GM21576 (cell line): ENCODE results near the gene NUBPL.
"Not testable (repeated sequence)": the region's sequence is repeated elsewhere in the genome, so short reads cannot be mapped to it uniquely, and the experiment has no call there.

Source experiments
- ATAC-seq: cut with Tn5 transposase; IDR thresholded peaks from one replicate; pipeline ENCODE4 v1.9.1; 2021; ENCODE audit warnings: mild to moderate bottlenecking, moderate library complexity; ENCODE audit not compliant: unreplicated experiment

Gene NUBPL

DNA sequence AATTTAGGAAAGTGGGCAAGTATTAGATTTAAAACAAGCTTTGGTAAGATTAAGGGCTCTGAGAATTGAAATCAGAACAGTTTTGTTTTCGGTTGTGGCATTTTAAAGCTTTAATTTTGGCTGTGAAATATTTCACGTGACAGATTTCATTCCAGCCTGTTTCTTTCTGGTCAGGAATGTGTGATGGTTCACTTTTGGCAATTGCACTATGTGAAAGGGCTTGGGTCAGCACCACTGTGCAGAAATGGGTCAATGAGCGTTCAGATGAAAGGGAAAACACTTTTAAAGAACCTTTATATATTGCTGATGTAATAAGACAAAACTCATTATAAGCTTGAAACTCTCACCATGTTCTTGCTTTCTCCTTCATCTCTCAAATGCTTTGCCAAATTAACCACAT is 17.1 kb downstream of the NUBPL start:
- no peak for ATAC-seq

DNA sequence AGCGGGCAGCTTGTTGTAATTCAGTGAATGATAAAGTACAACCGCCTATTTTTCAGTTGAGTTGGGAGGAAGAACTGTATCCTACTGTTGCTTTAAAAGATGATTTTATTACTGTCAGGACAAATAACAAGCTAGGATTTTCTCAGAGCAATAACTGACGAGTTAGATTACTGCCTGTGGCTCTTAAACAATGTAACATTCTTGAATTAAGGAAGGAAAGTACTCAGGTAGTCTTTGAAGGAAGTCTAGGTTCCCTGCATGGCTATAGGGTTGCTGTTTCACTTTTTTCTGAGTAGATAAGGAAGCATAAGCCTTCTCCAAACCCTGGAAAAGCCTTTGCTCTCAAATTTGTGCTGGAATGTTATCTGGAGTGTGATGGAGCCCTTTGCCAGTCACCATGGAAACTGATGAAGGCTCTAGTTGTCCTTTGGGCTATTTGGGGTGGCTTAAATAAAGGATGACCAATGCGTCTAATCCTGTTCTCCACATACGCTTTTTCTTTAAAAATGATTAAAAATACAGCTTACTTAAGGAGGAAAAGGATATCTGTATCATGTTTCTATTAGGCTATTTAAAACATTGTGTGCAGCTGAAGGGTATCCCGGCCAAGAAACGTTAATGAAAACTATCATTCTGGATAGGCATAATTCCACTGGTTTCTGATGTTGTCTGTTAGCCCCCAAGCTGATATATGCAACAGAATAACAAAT is 17.7 kb downstream of the NUBPL start:
- no peak for ATAC-seq

DNA sequence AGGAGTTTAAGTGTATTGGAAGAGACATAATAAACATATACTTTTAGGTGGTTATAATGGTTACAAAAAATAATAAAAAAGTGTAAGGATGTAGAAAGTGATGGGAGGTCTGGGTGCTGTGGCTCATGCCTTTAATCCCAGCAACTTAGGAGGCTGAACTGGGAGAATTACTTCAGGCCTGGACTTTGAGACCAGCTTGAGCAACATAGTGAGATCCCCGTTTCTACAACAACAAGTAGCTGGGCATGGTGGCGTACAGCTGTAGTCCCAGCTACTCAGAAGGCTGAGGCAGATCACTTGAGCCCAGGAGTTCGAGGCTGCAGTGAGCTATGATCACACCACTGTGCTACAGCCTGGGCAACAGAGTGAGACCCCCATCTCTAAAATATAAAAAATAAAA is 19.0 kb downstream of the NUBPL start:
- no peak for ATAC-seq

DNA sequence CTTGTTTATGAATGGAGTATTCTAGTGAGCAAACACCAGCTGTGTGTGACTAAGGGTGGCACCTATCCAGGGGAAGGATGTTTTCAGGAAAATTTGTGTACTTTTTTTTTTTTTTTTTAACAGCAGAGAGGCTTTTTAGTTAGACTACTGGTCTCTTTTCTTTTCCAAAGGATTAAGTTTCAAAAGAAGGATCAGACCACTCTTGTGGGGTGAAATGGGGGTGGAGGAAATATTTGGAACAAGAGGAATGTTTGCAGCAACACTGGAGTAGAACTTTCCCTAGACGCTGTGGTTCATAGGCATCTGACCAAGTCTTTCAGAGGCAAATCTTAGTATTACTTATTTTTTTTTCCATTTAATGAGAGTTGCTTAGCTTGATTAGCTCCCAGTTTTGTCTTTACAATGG is 21.1 kb downstream of the NUBPL start:
- no peak for ATAC-seq

DNA sequence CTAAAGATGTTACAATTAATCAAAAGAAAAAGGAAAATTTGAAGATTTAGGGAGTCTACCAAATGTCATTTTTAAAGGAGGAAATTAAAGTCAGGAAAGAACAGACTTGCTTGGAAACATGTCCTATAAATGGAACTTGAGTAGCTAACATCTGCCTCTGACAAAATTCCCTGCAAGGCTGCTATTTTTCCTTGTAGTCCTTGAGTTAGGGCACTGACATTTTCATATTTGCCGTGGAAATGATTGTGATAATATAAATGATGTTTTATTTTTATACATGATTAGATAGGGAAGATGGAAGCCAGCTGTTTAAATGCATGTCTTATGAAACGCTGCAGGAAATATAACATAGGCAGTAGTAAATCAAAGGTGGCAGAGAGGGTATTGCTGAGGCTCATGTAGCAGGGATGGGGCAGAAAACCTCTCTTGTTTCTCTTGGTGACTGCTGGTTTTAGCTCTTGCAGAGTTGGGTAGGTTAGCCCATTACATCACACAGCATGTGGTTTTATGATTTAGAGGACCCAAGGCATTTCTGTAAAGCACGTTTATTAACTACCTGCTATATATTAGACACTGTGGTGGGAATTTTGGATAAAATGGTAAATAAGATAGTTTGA is 21.7 kb downstream of the NUBPL start:
- no peak for ATAC-seq

DNA sequence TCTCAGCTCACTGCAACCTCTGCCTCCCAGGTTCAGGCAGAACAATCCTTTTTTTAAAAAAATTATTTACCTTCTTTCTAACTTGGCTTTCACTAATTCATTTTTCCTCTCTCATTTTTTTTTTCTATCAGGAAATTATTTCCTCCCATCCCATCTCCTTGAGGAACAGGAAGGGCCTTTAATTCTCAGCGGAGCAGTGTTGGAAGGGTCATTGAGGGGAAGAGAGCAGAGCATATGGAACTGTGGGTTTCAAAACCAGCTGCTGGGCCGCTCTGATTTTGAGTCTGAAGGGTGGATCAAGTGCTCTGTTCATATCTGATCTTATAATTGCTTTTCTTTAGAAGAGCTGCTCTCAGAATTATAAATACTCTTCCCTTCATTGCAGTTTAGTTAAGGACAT is 29.0 kb downstream of the NUBPL start:
- no peak for ATAC-seq

DNA sequence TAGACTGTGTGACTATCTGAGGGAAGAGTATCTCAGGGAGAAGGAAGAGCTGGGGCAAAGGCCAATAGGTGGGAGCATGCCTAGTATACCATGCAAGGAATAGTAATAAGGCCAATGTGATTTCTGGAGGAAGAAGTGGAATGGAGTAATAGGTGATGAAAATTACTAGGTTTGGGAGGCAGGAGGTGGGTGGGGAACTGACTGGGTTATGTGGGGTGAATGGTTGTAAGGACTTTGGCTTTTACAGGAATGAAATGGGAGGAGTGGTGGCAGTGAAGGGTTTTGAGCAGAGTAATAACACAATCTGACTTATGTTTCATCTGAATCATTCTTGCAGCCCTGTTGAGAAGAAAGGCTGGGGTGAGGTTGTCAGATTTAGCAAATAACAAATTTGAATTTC is 30.9 kb downstream of the NUBPL start:
- ATAC-seq: no peak

DNA sequence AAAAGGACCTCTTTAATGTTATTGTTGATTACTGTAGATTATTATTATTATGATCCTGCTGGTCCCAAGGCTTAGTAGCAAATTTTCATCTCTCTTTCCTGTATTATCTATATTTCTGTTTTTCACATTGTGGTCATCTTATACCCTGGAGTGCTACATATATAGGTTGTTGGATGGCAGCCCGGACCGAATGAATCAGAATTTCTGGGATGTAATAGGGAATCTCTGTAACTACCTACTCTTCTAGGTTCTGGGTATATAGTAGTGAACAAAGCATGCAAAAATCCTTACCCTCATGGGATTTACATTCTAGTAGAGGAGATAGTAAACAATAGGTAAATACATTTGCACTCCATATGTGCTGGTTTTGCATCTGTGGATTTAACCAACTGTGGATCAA is 31.4 kb downstream of the NUBPL start:
- ATAC-seq: no peak

DNA sequence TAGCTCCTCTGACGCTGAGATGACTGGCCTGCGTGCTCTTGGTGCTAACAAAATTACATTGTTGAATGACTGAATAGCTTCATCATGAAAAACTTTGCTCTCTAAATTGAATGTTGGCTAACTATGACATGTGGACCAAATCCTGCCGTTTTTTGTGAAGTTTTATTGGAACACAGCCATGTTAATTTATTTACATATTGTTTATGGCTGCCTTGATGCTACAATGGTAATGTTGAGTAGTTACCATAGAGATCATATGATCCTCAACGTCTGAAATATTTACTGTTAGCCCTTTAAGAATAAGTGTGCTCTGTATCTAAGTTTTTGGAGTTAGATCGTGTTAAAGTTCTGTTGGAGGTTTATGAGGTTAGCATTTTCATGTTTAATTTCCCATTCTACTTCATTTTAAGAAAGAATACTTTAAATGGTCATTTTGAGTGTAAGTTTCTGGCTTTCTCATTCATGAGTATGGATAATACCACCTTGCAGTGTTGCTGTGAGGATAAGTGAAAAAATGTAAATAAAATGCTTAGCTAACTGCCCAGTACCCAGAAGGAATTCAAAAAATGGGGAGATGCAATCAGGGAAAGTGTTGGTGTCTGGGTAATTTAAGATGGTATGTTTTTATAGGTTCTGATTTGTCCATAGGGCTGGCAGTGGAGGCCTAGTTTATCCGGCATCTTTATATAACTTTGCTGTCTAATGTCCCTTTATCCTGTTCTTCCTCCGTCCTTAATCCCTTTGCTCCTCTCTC is 35.3 kb downstream of the NUBPL start:
- no peak for ATAC-seq

DNA sequence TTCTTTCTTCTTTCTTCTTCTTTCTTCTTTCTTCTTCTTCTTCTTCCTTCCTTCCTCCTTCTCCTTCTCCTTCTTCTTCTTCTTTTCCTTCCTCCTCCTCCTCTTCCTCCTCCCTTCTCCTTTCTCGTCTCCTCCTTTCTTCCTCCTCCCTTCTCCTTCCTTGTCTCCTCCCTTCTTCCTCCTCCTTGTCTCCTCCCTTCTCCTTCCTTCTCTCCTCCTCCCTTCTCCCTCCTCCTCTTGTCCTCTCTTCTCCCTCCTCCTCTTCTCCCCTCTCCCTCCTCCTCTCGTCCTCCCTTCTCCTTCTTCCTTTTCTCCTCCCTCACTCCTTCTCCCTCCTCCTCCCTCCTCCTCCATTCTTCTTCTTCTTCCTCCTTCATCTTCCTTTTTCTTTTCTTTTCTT is 44.5 kb downstream of the NUBPL start:
- ATAC-seq: no peak

DNA sequence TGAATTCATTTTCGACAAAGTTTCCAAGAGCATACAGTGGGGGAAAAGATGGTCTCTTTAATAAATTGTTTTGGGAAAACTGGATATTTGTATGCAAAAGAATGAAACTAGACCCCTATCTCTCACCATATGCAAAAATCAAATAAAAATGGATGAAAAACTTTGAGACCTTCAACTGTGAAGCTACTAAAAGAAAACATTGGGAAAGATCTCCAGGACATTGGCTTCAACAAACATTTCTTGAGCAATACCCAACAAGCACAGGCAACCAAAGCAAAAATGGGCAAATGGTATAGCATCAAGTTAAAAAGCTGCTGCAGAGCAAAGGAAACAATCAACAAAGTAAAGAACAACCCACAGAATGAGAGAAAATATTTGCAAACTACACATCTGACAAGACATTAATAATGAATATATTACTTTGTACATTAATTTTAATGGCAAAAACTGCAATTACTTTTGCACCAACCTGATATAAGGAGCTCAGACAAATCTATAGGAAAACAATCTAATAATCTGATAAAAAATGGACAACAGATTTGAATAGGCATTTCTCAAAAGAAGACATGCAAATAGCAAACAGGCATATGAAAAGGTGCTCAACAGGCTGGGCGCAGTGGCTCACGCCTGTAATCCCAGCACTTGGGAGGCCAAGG is 50.7 kb downstream of the NUBPL start:
- ATAC-seq: no peak

DNA sequence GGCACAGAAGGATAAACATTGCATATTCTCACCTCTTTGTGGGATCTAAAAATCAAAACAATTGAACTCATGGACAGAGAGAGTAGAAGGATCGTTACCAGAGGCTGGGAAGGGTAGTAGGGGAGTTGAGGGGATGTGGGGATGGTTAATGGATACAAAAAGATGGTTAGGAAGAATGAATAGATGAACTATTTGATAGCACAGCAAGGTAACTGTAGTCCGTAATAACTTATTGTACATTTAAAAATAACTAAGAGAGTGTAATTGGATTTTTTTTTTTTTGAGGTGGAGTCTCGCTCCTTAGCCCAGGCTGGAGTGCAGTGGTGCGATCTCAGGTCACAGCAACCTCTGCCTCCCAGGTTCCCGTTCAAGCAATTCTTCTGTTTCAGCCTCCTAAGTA is 52.0 kb downstream of the NUBPL start:
- no peak for ATAC-seq

DNA sequence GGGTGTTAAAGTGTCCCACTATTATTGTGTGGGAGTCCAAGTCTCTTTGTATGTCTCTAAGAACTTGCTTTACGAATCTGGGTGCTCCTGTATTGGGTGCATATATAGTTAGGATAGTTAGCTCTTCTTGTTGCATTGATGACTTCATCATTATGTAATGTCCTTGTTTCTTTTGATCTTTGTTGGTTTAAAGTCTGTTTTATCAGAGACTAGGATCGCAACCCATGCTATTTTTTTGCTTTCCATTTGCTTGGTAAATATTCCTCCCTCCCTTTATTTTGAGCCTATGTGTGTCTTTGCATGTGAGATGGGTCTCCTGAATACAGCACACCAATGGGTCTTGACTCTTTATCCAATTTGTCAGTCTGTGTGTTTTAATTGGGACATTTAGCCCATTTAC is 57.7 kb downstream of the NUBPL start:
- not testable (repeated sequence) for ATAC-seq

DNA sequence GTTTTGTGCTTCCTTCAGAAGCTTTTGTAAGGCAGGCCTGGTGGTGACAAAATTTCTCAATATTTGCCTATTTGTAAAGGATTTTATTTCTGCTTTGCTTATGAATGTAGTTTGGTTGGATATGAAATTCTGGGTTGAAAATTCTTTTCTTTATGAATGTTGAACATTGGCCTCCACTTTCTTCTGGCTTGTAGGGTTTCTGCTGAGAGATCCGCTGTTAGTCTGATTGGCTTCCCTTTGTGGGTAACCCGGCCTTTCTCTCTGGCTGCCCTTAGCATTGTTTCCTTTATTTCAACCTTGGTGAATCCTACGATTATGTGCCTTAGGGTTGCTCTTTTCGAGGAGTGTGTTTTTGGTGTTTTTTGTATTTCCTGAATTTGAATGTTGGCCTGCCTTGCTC is 58.2 kb downstream of the NUBPL start:
- no peak for ATAC-seq

DNA sequence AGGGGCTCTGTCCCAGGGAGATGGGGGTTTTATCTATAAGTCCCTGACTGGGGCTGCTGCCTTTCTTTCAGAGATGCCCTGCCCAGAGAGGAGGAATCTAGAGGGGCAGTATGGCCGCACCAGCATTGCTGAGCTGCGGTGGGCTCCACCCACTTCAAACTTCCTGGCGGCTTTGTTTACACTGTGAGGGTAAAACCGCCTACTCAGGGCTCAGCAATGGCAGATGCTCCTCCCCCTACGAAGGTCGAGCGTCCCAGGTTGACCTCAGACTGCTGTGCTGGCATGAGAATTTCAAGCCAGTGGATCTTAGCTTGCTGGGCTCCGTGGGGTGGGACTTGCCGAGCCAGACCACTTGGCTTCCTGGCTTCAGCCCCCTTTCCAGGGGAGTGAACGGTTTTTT is 59.7 kb downstream of the NUBPL start:
- not testable (repeated sequence) for ATAC-seq

DNA sequence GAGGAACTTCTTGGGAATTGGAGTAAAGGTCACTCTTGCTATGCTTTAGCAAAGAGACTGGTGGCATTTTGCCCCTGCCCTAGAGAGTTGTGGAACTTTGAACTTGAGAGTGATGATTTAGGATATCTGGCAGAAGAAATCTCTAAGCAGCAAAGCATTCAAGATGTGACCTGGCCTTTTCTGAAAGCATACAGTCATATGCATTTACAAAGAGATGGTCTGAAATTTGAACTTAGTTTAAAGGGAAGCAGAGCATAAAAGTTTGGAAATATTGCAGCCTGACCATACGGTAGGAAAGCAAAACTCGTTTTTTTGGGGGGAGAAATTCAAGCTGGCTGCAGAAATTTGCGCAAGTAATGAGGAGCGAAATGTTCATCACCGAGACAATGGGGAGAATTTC is 60.9 kb downstream of the NUBPL start:
- no peak for ATAC-seq

DNA sequence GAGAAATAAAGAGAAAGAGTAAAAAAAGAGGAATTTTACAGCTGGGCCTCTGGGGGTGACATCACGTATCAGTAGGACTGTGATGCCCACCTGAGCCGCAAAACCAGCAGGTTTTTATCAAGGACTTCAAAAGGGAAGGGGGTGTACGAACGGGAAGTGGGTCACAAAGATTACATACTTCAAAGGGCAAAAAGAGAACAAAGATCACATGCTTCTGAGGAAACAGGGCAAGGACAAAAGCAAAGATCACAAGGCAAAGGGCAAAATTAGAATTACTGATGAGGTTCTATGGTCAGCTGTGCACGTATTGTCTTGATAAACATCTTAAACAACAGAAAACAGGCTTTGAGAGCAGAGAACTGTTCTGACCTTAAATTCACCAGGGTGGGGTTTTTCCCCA is 91.7 kb downstream of the NUBPL start:
- not testable (repeated sequence) for ATAC-seq

DNA sequence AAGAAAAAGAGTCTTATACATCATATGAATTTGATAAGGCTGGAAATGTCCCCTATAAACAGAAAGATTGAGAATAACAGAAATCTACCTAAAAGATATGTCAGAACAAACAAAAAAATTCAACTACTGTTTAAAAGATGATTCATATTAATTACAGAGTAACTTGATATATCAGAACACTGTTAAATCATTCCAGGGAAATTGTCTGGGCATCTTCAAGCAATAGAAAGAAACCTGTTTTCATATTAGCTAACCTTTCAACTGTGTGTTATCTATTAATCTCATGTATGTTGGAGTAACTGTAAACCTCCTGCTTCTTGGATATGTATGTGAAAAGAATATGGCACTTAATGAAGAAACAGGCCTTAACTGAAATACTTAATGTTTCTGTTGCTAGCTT is 96.7 kb downstream of the NUBPL start:
- no peak for ATAC-seq

DNA sequence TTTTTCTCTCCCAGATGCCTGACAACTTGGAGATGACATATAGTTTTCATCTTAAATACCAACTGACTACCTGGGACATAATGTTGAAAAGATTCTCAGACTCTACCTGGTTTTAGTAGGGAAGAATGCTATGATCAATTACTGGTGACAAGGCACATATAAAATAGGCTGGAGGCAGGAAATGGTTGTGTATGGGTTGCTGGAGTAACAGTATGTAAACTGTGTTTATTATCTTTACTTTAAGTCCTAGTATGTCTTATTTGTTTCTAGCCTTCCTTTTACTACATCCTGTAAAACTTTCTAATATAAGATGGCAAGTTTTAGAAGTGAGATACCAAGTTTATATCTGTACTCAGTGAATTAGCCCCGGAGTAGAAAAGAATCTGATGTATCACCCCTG is 98.1 kb downstream of the NUBPL start:
- ATAC-seq: no peak

DNA sequence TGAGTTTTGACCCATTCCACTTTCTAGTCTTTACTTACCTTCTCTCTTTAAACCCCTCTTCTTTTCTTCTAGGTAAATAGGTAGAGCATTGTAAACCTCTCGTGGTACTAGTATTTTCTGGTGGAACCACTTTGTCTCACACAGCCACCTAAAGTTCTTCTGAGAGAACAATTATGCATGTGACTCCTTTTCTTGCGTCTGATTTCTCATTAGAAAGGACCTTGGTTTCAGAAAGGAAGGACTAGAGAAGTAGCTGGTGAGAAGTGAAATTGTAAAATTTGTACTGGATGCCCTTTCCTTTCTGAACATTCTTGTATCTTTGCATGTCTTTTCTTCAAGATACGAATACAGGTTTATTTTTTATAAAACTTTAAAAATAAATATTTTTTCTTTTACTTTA is 99.0 kb downstream of the NUBPL start:
- ATAC-seq: no peak

DNA sequence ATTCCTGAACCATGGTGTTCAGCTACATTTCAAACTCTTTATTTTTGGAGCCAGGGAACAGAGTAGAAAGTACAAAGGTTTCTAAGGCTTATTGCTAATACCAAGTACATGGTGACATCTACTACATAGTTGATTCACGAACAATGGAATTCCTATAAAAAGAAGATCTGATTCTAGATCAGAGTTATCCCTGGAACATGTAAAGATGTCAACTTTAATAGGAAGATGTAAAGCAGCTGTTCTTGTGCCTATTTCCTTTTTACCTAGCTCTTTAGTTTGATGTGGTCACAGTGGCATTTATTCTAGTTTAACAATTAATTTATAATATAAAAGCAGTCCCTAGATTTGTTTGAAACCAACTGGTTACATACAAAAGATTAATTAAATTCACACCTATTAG is 99.5 kb downstream of the NUBPL start:
- ATAC-seq: no peak

DNA sequence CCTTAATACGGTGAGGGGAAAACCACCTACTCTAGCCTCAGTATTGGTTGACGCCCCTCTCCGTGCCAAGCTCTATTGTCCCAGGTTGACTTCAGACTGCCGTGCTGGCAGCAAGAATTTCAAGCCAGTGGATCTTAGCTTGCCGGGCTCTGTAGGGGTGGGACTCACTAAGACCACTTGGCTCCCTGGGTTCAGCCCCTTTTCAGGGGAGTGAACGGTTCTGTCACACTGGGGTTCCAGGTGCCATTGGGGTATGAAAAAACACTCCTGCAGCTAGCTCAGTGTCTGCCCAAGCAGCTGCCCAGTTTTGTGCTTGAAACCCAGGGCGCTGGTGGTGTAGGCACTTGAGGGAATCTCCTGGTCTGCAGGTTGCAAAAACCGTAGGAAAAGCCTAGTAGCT is 107.1 kb downstream of the NUBPL start:
- no peak for ATAC-seq
